Panc1 (cell line): ENCODE results near the gene RFXANK.

Source experiments
- POLR2AphosphoS5 ChIP-seq: IDR thresholded peaks from 2 replicates; pipeline ENCODE4 v1.6.1; 2012; ENCODE audit warnings: mild to moderate bottlenecking, low read depth, low read length, moderate library complexity
- TF ChIP-seq, protein P1 (sequence below): fragments of 450-650 bp; IDR thresholded peaks from 2 replicates; pipeline ENCODE4 v1.5.1; 2017; ENCODE audit warnings: mild to moderate bottlenecking

DNA sequence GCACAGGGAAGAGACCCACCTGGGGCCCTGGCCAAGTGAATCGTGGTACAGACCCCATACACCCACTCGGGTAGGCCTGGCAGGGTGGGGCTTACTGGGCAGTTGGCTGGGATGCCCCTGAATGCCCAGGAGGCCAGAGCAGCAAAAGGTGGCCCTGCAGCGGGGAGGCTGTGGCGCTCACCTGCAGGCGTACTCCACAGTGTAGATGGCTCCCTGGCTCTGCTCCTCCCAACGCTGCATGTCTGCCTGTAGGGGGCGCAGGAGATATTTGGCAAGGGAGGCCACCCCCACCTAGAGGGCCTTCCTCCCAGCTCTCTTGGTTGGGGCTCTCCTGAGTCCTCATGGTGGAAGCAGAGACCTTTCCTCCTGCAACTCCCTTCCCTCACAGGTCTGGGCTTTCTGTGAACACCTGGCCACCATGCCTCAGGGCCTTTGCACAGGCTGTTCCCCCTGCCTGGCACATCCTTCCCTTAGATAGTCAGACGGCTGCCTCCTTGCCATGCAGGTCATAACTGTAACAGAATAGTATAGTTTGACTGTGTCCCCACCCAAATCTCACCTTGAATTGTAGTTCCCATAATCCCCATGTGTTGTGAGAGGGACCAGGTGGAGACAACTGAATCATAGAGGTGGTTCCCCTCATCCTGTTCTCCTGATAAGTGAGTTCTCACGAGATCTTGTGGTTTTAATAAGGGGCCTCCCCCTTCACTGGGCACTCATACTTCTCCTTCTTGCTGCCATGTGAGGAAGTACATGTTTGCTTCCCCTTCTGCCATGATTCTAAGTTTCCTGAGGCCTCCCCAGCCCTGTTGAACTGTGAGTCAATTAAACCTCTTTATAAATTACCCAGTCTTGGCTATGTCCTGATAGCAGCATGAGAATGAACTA, 6.0 kb upstream of the RFXANK start:
- TF ChIP-seq POLR2AphosphoS5, result no peak
- TF ChIP-seq, protein P1, sequence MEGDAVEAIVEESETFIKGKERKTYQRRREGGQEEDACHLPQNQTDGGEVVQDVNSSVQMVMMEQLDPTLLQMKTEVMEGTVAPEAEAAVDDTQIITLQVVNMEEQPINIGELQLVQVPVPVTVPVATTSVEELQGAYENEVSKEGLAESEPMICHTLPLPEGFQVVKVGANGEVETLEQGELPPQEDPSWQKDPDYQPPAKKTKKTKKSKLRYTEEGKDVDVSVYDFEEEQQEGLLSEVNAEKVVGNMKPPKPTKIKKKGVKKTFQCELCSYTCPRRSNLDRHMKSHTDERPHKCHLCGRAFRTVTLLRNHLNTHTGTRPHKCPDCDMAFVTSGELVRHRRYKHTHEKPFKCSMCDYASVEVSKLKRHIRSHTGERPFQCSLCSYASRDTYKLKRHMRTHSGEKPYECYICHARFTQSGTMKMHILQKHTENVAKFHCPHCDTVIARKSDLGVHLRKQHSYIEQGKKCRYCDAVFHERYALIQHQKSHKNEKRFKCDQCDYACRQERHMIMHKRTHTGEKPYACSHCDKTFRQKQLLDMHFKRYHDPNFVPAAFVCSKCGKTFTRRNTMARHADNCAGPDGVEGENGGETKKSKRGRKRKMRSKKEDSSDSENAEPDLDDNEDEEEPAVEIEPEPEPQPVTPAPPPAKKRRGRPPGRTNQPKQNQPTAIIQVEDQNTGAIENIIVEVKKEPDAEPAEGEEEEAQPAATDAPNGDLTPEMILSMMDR, result peak; percentile 83; the same call in 1 of the 2 replicates
